ENCODE results near the gene CSMD2.

CSMD2 gene

GRCh38 chr1:34137411-34137810, 27.6 kb downstream of the CSMD2 start:
- H3K36me3 Mint-ChIP-seq, result no peaks in the 10 kb centered on the region

GRCh38 chr1:34132161-34132420, 32.9 kb downstream of the CSMD2 start:
- Mint-ChIP-seq H3K36me3 (no peaks in the 10 kb centered on the region), H3K27me3 (no peaks in the 10 kb centered on the region), H3K4me1 (no peaks in the 10 kb centered on the region), H3K27ac (no peak overlapping the region), H3K9me3 (no peaks in the 10 kb centered on the region), H3K4me3 (no peak overlapping the region)
- CTCF ChIA-PET, result no interaction called here
- no peak for DNase-seq

More at GRCh38 chr1:34137411-34137810, 27.6 kb downstream of the CSMD2 start:
- no peak for DNase-seq
- Mint-ChIP-seq H3K9me3 (no peaks in the 10 kb centered on the region), H3K4me1 (no peaks in the 10 kb centered on the region), H3K27ac (no peak overlapping the region), H3K27me3 (no peaks in the 10 kb centered on the region), H3K4me3 (no peak overlapping the region)
- CTCF ChIA-PET, result no interaction called here

GRCh38 chr1:34131396-34132160, 33.5 kb downstream of the CSMD2 start:
- H3K4me1 Mint-ChIP-seq, result no peaks in the 10 kb centered on the region
- H3K9me3 Mint-ChIP-seq, result no peaks in the 10 kb centered on the region
- no peak for DNase-seq
- H3K36me3 Mint-ChIP-seq, result no peaks in the 10 kb centered on the region
- H3K27ac Mint-ChIP-seq, result no peak overlapping the region
- no peaks in the 10 kb centered on the region for H3K27me3 Mint-ChIP-seq
- no peak overlapping the region for H3K4me3 Mint-ChIP-seq
- CTCF ChIA-PET, result no interaction called here

- H3K4me1 Mint-ChIP-seq, result no peaks in the 10 kb centered on the region
- no peak overlapping the region for H3K27ac Mint-ChIP-seq
- CTCF ChIA-PET, result no interaction called here
- no peaks in the 10 kb centered on the region for H3K36me3 Mint-ChIP-seq
- no peak for DNase-seq
- no peak overlapping the region for H3K4me3 Mint-ChIP-seq
- no peaks in the 10 kb centered on the region for H3K27me3 Mint-ChIP-seq
- no peaks in the 10 kb centered on the region for H3K9me3 Mint-ChIP-seq
Measured at GRCh38 chr1:34130306-34130705, 34.7 kb downstream of the CSMD2 start.

GRCh38 chr1:34129630-34130029, 35.4 kb downstream of the CSMD2 start:
- CTCF ChIA-PET, result interaction anchor here (0.8 kb wide), 1 partner anchor 67 kb away, joined by 3 read pairs; no protein-coding TSS in a partner anchor
- Mint-ChIP-seq H3K4me3 (no peak overlapping the region), H3K27me3 (no peaks in the 10 kb centered on the region), H3K9me3 (no peaks in the 10 kb centered on the region), H3K4me1 (no peaks in the 10 kb centered on the region), H3K36me3 (no peaks in the 10 kb centered on the region), H3K27ac (no peak overlapping the region)
- DNase-seq, result no peak

- H3K9me3 Mint-ChIP-seq, result no peaks in the 10 kb centered on the region
- CTCF ChIA-PET, result no interaction called here
- H3K27ac Mint-ChIP-seq, result no peak overlapping the region
- no peak for DNase-seq
- H3K4me3 Mint-ChIP-seq, result no peak overlapping the region
- no peaks in the 10 kb centered on the region for H3K4me1 Mint-ChIP-seq
- no peaks in the 10 kb centered on the region for H3K36me3 Mint-ChIP-seq
- no peaks in the 10 kb centered on the region for H3K27me3 Mint-ChIP-seq
Measured at GRCh38 chr1:34128186-34128889, 36.7 kb downstream of the CSMD2 start.

GRCh38 chr1:34127006-34128000, 37.7 kb downstream of the CSMD2 start:
- Mint-ChIP-seq H3K4me1 (no peaks in the 10 kb centered on the region), H3K27me3 (no peaks in the 10 kb centered on the region), H3K4me3 (no peak overlapping the region), H3K36me3 (no peaks in the 10 kb centered on the region), H3K9me3 (no peaks in the 10 kb centered on the region), H3K27ac (no peak overlapping the region)
- no peak for DNase-seq
- CTCF ChIA-PET, result no interaction called here

- CTCF ChIA-PET, result no interaction called here
- H3K27ac Mint-ChIP-seq, result no peak overlapping the region
- no peaks in the 10 kb centered on the region for H3K9me3 Mint-ChIP-seq
- H3K27me3 Mint-ChIP-seq, result no peaks in the 10 kb centered on the region
- H3K4me1 Mint-ChIP-seq, result no peaks in the 10 kb centered on the region
- no peaks in the 10 kb centered on the region for H3K36me3 Mint-ChIP-seq
- no peak overlapping the region for H3K4me3 Mint-ChIP-seq
- no peak for DNase-seq
Measured at GRCh38 chr1:34126486-34126885, 38.5 kb downstream of the CSMD2 start.

GRCh38 chr1:34125721-34126380, 39.2 kb downstream of the CSMD2 start:
- Mint-ChIP-seq H3K36me3 (no peaks in the 10 kb centered on the region), H3K4me3 (no peak overlapping the region), H3K27ac (no peak overlapping the region), H3K9me3 (no peaks in the 10 kb centered on the region), H3K27me3 (no peaks in the 10 kb centered on the region), H3K4me1 (no peaks in the 10 kb centered on the region)
- CTCF ChIA-PET, result no interaction called here
- no peak for DNase-seq

GRCh38 chr1:34122080-34122932, 42.7 kb downstream of the CSMD2 start:
- H3K27me3 Mint-ChIP-seq, result no peaks in the 10 kb centered on the region
- CTCF ChIA-PET, result no interaction called here
- H3K4me3 Mint-ChIP-seq, result no peak overlapping the region
- DNase-seq, result no peak
- H3K4me1 Mint-ChIP-seq, result no peaks in the 10 kb centered on the region
- peaks cover 1% of the 10 kb centered on the region for H3K9me3 Mint-ChIP-seq
- H3K27ac Mint-ChIP-seq, result no peak overlapping the region
- no peaks in the 10 kb centered on the region for H3K36me3 Mint-ChIP-seq

- no peak overlapping the region for H3K27ac Mint-ChIP-seq
- CTCF ChIA-PET, result no interaction called here
- no peaks in the 10 kb centered on the region for H3K4me1 Mint-ChIP-seq
- no peaks in the 10 kb centered on the region for H3K27me3 Mint-ChIP-seq
- H3K9me3 Mint-ChIP-seq, result peaks cover 11% of the 10 kb centered on the region
- DNase-seq, result no peak
- no peaks in the 10 kb centered on the region for H3K36me3 Mint-ChIP-seq
- H3K4me3 Mint-ChIP-seq, result no peak overlapping the region
Measured at GRCh38 chr1:34115233-34115632, 49.8 kb downstream of the CSMD2 start.

GRCh38 chr1:34113887-34114286, 51.1 kb downstream of the CSMD2 start:
- no peak for DNase-seq
- Mint-ChIP-seq H3K36me3 (no peaks in the 10 kb centered on the region), H3K9me3 (peaks cover 10% of the 10 kb centered on the region), H3K4me1 (no peaks in the 10 kb centered on the region), H3K4me3 (no peak overlapping the region), H3K27ac (no peak overlapping the region), H3K27me3 (no peaks in the 10 kb centered on the region)
- CTCF ChIA-PET, result no interaction called here

- H3K4me1 Mint-ChIP-seq, result no peaks in the 10 kb centered on the region
- DNase-seq, result no peak
- CTCF ChIA-PET, result no interaction called here
- H3K27ac Mint-ChIP-seq, result no peak overlapping the region
- H3K4me3 Mint-ChIP-seq, result no peak overlapping the region
- H3K36me3 Mint-ChIP-seq, result no peaks in the 10 kb centered on the region
- H3K27me3 Mint-ChIP-seq, result no peaks in the 10 kb centered on the region
- H3K9me3 Mint-ChIP-seq, result peaks cover 9% of the 10 kb centered on the region
Measured at GRCh38 chr1:34113362-34113761, 51.7 kb downstream of the CSMD2 start.
